ENCODE data around the gene OGDH.
"Not testable (repeated sequence)": the region's sequence is repeated elsewhere in the genome, so short reads cannot be mapped to it uniquely, and the experiment has no call there.

The OGDH gene

DNA sequence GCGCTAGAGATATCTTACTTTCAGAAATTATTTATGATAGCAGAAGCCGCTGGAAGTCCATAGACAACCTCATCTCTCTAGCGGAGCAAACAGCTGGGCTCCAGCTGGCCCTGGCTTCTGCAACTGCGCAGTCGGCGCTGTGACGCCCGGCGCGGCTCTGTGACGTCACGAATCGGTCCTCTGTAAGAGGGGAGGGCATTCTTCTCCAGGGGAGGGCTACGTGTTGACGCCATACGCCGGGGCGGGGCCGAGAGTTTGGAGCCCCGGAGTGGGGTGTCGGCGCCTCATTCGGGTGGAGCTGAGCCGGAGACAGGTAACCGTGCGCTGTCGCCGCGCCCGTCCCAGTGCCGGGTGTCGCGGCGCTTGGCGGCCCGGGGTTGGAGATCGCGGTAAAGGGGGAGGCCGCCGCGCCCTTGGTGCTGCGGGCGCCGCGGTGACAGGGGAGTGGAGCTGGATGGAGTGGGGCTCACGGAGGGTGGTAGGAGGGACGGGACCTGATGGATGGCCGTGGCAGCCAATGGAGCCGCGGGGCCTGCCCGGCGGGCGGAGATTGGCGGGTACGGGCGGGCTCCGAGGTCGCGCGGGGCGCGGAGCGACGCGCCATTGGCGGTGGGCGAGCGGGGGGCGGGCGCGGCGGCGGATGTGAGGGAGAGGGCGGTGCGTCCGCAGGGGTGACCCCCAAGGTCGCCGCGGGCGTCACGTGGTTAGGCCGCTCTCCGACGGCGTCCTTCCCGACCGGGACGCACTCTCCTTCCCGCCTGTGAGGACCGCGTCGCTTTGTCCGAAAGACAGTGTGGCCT is at the start of gene OGDH:
TSS of gene OGDH (plus strand) at position 287 of the 800 bp plus-strand sequence. CDS start 17,717 bp downstream, outside the sequence.
- DNase-seq = peak; percentile 99

DNA sequence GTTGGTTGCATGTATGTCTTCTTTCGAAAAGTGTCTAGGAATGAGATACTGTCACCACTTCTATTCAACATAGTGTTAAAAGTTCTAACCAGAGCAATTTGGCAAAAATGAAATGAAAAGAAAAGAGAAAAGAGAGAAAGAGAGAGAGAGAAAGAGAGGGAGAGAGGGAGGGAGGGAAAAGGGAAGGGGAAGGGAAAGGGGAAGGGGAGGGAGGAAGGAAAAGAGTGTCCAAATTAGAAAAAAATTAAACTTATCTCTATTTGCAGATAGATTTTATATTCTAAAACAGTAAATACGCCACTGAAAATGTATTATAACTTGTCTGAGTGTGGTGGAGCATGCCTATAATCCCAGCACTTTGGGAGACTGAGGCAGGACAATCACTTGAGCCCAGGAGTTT is 48.9 kb upstream of the OGDH start:
- DNase-seq = no peak

DNA sequence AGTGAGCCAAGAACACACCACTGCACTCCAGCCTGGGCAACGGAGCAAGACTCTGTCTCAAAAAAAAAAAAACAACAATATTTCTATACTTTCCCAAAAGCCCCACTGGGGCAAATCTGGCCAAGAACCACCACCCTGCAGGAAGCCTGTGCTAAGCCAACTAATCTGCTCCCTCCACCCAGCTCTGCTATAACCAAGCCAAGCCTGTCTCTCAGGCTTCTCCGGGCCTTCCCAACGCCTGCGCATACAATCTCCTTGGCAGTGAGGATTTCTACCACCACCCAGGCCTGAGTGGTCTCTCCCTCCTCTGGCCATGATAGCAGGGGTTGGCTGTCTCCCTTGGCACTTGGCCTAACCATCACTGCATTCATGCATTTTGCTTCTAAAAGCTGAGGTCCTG is 46.9 kb upstream of the OGDH start:
- no peak for DNase-seq

DNA sequence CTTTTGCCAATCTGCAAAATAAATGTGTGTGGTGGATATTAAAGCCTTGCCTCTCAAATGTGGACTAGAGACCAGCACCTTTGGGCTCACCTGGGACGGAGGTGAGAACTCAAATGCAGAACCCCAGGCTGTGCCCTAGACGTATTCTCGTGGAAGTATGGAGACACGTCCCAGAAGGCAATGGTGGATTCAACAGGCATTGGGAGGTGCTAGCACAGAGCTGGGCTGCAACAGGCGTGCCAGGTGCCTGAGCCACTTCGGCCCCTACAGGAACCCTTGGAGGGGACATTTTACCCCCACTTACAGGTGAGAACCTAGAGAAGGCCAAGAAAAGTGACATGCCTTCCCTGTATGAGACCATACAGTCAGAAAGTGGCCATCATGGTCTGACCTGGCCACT is 44.9 kb upstream of the OGDH start:
- no peak for DNase-seq

DNA sequence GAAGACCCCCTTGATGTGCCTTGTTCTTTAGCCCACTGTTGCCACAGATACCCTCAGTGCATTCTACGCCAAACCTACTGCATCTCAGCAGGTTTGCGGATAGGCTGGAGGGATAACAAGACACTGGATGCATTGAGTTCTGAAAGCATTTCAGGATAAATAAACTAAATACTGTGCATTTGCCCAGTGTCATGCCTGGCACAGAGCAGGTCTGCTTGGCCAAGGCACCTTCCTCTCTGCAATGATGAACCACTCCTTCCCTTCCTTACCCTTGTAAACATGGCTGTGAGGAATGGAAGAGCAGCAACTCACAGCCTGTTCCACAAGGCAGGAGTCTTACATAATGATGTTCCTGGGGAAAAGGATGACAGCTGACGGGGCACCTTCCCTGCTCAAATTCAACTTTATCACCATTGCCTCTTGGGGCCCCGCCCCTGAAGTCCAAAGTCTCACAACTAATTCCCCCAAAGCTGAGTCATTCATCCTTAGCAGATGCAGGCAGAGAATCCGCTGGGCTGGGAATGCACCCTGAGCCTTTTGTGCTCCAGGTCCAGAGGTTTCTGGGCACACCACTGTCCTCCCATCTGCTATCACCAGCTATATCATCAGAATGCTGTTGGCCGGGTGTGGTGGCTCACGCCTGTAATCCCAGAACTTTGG is 44.3 kb upstream of the OGDH start:
- DNase-seq = no peak

DNA sequence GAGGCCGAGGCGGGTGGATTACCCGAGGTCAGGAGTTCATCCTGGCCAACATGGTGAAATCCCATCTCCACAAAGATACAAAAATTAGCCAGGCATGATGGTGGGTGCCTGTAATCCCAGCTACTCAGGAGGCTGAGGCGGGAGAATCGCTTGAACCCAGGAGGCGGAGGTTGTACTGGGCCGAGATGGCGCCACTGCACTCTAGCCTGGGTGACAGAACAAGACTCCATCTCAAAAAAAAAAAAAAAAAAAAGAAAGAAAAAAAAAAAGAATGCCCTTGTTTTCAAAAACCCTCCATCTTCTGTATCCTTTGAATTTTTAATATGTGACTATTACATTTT is 43.8 kb upstream of the OGDH start:
- DNase-seq = not testable (repeated sequence)

DNA sequence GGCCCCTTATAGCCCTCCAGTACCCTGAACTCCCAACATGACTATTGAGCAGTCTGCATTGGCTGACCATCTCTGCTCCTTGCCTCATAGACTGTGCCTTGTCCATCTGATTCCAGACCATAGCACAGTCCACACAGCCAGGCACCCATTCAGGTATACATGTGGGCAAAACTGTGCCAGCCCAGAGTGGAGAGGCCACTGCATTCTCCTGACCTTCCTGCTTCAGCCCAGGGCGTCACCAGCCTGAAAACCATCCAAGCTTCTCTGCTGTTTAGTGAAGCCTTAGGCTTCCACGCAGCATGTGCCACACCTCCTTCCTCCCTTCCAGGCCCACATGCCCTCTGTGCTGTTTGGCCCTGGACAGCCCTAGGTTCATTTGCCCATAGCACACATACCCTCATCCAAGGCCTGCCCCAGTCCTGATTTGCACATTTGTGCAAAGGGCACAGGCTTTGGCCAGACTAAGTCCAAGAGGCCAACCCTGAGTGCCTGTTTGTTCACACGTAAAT is 43.2 kb upstream of the OGDH start:
- DNase-seq = no peak

DNA sequence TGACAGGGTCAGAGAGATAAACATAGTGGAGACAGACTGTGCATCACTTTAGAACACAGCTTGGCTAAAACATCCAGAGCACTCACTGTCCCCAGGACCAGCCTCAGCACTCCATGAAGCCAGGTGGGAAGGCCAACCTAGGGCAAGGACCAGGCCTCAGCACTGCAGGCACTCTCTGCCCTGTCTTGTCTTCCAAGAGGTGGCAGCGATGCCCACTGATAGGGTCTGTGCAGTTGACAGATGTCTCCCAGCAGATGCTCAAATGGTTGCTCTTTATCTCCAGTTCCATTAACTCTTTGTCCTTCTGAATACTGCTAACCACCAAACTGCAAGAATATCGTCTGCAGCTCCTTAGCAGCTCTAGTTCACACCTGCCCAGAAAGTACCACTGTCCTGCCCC is 41.8 kb upstream of the OGDH start:
- no peak for DNase-seq

DNA sequence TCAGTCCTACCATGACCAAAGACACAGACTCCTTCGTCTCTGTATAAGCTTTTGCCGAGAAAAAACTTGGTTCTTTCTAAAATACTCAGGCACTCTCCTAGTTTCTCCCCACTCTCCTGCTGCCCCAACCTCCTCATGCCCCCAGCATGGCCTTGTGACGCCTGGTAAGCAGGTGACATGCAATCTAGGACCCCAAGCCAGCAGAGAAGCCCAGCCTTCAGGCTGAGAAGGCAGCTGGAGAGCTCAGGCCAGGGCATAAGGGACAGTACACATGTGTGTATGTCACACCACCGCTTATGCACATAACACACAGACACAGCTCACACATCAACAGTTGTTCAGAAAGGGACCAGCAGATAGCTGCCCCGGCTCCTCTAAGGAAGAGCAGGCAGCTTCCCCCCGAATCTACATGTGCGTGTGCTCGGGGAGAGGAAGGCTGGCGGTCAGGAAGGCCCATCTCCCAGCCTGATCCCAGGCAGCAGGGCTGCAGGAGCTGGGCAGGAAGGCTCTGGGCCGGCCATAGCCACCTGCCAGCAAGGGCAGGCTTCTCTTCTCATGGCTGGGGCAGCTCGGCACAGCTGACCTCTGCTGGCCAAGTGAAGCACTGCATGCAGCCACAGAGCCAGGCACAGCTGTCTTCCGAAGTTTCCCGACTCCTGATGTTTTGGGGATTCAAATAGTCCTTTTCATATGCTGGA is 41.2 kb upstream of the OGDH start:
- DNase-seq = peak; percentile 46 to 52

DNA sequence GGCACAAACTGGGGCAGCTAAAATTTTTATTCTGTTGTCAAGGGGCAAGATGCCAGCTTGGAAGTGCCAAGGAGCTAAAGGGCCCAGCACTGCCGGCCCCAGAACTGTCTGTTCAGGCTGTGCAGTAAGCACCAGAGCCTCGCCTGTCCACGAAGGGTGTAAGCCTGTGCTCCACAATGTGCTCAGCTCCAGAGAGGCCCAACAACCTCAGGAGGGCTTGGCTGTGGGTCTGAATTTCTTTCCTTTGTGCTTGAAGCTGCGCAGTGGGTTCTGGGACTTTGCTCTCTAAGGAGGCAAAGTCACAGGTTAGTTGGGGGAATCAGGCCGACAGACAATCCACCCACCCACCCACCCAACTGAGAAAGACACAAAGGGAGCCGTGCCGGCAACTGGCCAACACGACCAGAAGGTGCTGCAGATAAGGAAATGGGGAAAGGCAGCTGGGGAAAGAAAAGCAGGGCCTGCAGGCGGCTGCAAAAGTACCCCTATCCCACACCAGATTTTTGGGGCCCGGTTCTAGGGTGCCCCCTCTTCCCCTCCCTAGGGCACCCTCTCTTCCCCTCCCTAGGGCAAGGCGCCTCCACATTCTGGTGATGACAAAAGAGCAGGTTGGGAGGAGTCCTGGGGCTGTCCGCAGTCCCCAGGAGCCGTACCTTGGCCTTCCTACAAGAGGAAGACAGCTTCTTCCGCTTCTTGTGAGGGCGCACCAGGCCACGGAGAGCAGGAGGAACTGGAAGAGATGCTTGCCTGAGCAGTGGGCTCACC is 40.5 kb upstream of the OGDH start:
- DNase-seq = no peak

DNA sequence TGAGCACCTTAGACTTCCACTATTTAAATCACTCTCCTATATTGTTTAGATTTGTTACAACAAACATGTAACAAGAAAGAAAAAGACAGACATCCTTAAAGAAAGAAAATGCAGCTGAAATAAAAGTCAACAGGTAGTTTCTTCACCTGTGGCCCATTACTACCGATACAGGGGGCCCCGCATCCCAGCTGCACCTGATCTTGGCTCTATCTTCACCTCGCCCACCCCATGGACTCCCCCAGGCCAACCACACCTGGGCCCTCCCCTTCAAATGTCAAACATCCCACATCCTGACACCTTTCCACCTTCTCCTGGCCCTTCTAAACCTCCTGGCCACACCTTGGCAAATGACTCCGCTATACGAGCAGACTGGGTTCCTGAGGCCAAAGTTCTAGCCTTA is 39.7 kb upstream of the OGDH start:
- no peak for DNase-seq

DNA sequence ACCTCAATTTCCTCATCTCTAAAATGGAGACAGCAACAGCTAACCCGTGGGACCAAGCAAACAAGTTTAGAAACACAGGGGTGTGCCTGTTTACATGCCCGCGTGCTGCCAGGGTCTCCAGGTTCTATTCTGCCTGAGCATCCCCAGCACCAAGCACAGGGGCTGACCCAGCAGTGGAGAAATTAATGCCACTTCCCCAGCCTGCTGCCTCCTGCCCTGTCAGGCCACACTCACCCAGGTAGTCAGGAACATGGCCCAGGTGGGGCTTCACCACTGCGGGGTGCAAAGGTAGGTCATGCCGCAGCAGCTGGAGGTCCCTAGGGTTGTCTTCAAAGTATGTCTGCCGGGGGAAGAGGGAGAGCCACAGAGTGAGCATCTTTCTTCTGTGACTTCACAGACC is 38.5 kb upstream of the OGDH start:
- DNase-seq = no peak

DNA sequence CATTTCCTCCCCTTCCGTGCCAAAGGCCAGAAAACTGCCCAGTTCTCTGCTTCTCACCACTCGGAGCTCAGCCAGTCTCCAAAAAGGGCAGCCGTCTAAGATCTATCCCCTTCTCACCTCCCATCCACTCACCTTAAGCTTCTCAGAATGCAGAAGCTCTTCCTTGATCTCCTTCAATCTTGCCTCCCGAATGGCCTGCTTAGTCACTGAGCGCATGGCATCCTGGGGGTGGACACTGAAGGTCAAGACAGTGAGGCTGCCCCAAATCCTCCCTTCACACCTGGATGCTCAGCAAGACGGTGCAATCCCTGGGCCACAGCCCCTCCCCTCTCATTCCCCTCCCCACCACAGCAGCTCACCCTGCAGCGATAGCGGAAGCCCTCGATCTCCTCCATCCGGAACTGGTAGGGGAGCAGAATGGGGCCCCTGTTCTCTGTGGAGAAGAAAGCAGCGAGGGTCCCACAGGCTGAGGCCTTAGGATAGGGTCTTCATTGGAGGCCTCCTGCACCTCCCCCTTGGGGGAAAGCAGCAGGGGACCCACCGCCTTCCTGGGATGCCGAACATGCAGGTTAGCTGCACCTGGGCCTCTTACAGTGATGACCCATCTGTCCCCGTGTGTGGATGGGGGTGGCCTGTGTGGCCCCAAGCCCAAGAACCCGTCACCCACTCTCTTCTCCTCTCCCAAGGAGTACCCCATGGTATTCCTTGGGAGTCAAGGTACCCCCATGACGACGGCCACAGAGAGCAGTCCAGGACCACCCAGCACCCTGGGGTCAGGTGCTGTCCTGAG is 37.5 kb upstream of the OGDH start:
- DNase-seq = no peak

DNA sequence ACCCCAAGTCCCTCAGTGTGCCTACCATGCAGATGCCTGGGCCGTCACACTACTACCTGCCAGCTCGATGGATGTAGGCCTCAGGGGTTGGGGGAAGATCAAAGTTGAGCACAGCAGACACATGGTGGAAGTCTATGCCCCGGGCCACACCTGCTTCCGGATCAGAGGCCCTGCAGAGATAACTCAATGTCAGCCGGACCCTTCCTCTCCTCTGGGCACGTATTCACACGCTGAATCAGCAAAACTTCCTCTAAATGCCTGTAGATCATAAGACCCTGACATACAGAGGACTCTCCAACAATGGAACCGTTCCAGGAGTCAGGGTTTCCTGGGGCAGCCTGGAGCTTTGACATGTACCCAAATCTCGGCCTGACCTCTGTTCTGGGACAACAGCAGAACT is 36.5 kb upstream of the OGDH start:
- DNase-seq = no peak

DNA sequence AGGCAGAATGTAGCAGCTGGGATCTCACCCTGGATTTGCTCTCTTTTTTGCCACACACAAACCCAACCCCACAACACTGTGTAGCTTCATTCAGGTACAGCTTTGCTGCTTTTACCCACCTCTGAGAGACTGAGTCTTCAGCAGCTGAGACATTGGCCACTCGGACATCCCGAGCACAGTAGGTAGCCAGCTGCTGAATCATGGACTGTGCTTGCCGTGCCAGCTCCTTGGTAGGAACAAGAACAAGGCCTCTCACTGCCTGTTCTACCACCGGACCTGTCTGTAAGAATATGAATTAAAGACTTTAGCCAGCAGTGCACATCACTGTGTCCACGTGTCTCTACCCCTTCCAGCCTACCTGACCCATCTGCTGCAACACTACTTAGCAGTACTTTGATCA is 33.7 kb upstream of the OGDH start:
- DNase-seq = no peak

DNA sequence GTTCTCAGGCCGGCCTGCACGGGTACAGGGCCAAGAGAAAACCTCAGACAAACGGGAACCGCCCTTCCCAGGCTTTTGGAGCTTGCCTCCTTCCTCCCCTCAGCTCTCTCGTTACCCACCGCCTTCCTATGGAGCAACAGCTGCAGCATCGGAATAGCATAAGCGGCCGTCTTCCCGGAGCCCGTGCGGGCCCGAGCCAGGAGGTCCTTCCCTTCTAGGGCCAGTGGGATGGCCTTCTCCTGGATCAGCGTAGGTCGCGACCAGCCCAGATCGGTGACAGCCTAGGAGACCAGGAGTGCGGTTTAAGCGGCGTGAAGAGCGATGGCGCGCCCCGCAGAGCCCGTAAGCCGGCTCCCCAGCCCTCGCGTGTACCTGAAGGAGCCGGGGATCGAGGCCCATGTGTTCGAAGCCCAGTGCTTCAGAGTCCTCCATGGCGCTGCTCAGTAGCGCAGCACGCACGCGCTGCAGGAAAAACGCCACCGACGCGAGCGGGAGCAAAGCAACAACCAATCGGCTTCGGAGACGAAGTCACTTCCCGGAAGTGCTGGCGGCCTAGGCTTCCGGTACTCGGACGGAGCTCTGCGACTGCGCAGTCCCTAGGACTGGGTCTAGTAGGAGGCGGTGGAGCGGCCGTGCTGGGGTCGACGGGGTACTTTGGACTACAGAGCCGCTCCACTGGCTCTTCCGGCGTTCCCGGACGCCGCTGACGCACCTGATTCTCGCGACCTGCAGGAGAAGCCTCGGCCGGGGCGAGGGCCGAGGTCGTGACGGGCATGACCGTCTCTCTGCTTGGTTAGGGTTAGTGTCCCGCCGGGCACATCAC is 32.8 kb upstream of the OGDH start, which contains the start of gene DDX56:
TSS of gene DDX56 (minus strand) at position 445 of the 823 bp plus-strand sequence. CDS start at position 432, 13 bp downstream.
- peak; percentile 89 to 92 for DNase-seq

DNA sequence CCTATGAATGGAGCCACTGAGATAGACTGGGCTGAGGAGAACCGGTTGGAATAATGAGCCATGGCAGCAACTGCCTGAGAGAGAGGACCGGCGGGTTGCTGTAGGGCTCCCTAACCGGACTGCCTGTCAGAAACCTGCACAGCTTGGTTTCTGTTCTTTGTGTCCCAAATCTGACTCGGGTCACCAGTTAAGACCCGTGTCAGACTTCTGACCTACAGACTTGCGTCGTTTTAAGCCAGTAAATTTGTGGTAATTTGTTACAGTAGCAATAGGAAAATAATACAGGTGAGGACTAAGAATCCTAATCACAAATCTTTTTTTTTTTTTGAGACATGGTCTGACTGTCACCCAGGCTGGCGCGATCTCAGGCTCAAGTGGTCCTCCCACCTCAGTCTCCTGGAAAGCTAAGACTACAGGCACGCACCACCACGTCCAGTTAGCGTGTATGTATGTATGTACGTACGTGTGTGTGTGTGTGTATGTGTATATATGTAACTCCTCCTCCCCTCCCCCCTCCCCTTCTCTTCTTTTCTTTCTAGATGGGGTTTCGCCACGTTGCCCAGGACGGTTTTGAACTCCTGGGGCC is 32.0 kb upstream of the OGDH start:
- no peak for DNase-seq

DNA sequence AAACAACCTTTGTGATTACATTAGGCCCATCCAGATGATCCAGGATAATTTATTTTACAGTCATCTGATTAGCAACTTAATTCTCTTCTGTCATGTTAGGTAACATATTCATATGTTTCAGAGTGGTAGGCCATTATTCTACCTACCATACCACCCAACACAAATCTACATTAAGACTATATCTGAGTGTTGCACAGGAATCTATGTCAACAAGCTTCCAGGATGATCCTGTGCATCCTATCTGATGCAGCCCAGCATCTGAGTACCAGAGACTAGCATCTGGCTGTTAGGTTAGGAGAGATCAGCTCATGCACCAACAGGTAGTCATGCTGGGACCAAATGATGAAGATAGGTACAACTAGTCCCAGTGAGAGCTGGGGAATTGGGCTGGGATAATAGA is 31.4 kb upstream of the OGDH start:
- DNase-seq = no peak

DNA sequence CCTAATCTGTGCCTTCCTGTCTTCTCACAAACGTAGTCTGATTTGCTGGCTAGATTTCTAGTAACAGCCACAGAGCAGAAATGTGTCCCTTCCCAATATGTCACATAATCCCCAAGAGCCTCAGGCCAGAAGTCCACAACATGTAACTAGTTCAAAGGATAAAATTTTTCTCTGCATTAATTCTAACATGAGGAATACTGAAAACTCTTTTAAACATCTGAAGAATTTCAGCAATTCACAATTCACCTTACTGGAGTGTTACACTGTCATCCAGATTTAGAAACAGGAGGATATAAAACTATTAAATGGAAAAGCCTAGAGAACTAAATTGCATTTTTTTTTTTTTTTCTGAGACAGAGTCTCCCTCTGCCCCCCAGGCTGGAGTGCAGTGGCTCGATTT is 30.2 kb upstream of the OGDH start:
- DNase-seq = no peak

DNA sequence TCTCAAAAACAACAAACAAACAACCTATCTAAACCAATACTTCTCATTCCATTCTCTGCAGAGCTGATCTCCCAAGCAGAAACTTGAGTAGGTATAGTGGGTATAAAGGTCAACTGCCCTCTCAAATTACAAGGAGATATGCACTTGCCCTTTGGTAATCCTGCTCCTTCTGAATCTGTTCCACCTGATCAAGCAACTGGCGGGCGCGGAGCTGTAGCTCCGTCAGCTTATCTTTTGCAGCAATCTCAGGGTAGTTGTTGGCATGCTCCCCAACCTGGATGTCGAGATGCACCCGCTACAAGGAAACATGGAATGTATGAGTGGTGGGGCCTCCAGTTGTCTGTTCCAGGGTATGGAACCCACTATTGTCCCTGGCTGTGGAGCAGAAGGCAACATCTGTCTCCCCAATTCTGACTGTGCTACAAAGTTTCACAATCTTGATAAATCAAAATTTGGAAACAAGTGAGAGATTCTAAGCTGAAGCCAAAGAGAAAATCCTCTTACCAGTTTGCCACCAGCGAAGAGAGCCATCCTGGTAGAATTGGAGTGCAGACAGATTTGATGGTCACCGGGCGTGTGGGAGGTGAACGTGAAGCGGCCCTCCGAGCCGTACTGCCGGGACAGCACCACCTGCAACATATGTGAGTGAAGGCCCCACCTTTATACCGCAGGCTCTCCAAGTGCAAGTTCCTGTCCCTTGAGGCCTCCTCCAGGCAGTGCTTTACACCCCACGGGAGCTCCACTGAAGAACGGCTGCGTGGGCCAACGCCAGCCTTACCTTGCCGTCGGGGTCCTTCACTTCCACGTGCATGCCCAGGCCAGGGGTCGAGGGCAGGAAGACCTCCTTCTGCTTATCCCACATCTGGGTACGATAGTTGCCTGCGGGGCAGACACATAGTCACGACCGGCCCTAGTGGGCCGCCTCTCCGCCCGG is 25.2 kb upstream of the OGDH start:
- peak; percentile 15 to 34 for DNase-seq
